HG02623 (cell line): ENCODE results near the gene IFT80.
"Not testable (repeated sequence)": the region's sequence is repeated elsewhere in the genome, so short reads cannot be mapped to it uniquely, and the experiment has no call there.

Experiments used
- ATAC-seq: cut with Tn5 transposase; IDR thresholded peaks from one replicate; pipeline ENCODE4 v1.9.1; 2021; ENCODE audit warnings: moderate library complexity; ENCODE audit not compliant: unreplicated experiment

Gene IFT80

GRCh38 chr3:160369784-160370183, 29.2 kb downstream of the IFT80 start:
- no peak for ATAC-seq

- no peak for ATAC-seq
These were observed 30.2 kb downstream of the IFT80 start for GRCh38 chr3:160368804-160369203.

GRCh38 chr3:160365869-160366522, 33.0 kb downstream of the IFT80 start:
- no peak for ATAC-seq

DNA sequence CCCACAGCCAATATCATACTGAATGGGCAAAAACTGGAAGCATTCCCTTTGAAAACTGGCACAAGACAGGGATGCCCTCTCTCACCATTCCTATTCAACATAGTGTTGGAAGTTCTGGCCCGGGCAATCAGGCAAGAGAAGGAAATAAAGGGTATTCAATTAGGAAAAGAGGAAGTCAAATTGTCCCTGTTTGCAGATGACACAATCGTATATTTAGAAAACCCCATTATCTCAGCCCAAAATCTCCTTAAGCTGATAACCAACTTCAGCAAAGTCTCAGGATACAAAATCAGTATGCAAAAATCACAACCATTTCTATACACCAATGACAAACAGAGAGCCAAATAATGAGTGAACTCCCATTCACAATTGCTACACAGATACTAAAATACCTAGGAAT, 36.1 kb downstream of the IFT80 start:
- not testable (repeated sequence) for ATAC-seq

DNA sequence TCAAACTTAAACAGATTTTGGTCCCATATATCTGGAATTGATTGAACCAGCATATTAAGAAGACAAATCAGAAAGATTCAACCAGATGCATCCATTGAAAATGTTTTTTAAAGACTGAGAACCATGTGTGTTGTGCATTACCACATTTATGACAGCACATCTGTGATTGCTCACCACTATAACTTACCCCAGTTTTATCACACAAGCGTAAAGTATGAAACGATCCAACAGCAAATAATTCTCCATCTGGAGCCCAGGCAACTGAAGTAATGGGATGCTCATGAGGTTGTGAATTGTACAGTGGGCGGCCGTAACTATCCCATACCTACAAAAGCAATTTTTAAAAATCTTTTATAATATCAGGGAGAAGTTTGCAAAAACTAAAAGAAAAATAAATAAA, 43.2 kb downstream of the IFT80 start:
- no peak for ATAC-seq

GRCh38 chr3:160346511-160346910, 52.5 kb downstream of the IFT80 start:
- ATAC-seq: no peak

DNA sequence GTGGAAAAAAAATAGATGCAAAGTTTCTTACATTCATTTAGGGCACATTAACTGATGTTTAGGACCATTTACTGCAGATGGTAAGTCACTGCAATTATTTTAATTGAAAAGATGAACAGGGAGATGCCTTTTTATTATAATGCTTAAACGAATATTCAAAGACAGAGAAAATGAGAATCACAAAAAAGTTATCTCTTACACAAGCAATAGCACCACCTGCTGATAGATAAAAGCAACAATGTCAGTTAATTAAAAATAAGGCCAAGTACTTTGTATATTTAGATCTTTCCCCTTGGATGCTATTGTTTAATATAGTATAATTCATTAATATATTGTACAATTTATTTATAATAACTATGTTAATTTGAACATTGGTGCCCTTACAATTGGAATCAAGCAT, 55.9 kb downstream of the IFT80 start:
- no peak for ATAC-seq

DNA sequence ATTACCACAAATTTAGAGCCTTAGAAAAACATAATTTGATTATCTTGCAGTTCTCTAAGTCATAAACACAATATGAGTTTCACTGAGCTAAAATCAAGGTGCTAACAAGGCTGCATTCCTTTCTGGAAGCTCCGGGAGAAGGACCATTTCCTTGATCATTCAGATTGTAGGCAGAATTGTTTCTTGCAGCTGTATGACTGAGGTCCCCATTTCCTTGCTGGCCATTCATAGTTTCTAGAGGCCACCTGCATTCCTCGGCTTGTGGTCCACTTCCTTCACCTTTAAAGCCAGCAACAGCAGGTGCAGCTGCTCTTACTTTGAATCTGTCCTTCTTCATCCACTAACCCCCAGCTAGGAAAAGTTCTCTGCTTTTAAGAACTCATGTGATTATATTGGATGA, 58.7 kb downstream of the IFT80 start:
- ATAC-seq: no peak

- ATAC-seq: no peak
These were observed 67.7 kb downstream of the IFT80 start for GRCh38 chr3:160331127-160331937.

GRCh38 chr3:160330690-160331089, 68.3 kb downstream of the IFT80 start:
- no peak for ATAC-seq

GRCh38 chr3:160330109-160330508, 68.9 kb downstream of the IFT80 start:
- no peak for ATAC-seq

DNA sequence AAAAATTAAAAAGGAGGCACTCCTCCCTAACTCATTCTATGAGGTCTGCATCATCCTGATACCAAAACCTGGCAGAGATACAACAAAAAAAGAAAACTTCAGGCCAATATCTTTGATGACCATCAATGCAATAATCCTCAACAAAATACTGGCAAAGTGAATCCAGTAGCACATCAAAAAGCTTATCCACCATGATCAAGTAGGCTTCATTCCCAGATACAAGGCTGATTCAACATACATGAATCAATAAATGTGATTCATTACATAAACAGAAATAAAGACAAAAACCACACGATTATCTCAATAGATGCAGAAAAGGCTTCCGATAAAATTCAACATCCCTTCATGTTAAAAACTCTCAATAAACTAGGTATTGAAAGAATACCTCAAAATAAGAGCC, 72.7 kb downstream of the IFT80 start:
- not testable (repeated sequence) for ATAC-seq

DNA sequence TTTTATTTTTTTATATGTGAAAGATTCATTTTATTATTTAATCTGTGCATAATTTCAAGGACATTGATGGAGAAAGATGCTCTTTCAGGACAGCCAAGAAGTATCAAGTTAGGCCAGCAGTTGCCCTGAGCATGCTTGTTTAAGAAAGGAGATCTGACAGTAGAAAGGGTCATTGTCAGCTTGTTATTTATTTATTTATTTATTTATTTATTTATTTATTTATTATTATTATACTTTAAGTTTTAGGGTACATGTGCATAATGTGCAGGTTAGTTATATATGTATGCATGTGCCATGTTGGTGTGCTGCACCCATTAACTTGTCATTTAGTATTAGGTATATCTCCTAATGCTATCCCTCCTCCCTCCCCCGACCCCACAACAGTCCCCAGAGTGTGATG, 77.2 kb downstream of the IFT80 start:
- ATAC-seq: not testable (repeated sequence)

DNA sequence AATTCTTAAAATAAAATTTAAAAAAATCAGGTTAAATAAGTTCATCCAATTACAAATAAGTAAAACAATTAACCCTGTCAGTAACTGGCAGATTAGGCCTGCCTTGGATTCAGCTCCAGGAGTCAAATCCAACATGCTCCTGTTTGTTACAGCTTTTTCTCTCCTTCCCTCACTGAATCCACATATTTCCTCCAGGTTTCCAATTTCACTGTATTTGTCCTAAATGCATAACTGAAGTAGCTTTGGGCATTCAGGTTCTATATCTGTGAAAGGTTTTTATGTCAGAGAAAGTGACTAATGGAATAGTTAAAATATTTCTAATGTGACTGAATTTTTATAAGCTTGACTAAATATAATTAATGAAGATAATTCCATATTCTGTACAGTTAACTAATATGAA, 79.7 kb downstream of the IFT80 start:
- no peak for ATAC-seq

DNA sequence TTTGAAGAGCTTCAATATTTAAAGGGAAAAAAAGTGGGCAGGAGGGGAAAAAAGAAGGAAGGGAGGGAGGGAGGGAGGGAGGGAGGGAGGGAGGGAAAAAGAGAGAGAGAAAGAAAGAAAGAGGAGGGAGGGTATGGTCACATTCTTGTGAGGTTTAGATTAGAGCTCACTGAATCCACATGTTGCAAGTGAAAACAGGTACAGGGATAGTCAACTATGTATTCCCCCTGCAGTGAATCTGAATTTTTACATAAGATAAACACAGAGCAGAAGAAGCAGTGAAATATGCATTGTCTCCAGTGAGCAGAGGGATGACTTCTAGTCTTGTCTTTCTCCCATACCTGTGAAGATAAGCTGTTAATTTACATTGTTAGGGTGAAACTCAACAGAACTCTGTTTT, 84.0 kb downstream of the IFT80 start:
- no peak for ATAC-seq

- ATAC-seq: no peak
These were observed 86.9 kb downstream of the IFT80 start for GRCh38 chr3:160312014-160312624.

- ATAC-seq: no peak
These were observed 96.2 kb downstream of the IFT80 start for GRCh38 chr3:160302806-160303205.

- no peak for ATAC-seq
These were observed 102.4 kb downstream of the IFT80 start for GRCh38 chr3:160296591-160296990.

DNA sequence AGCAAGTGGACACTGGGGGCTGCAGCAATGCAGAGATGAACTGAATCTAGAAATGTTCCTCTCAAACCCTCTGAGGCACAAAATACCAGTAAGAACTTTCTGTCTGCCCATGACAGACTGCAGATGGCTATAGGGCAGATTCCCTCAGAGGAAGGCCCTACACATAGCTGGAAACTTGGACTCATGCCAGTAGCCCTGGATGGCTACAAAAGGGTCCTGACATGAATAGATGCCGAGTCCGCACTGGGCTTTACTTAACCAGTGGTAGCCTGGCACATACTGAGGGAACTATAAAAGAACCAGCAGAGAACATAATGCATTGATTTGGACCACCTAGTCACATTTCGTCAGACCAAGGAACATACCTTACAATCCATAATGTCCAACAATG, 107.1 kb downstream of the IFT80 start:
- ATAC-seq: no peak

DNA sequence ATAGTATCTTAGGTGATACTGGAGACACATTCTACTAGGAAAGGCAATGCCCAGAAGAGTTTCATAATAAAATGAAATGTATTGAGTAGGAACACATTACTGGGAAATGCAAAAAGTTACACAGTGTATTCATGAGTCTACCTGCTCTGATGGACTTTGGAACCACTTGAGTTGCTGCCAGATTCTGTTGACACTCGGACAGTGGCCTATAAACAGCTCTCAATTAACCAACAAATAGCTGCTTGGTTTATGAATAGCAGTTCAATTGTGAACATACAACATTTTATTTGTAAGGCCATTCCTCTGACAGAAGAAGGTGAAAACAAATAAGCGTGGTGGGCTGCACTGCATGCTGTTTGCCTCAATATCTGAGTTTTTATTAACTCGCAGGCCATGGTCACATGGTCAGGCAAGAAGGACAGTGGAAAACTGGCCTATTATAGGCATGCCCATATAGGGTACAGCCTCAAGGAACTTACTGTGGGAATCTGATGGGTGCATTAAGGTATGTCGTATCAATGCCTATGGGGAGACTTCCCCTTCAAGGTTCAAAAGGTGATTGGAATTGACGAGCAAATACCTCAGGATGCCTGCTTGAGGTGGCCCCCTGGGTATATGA, 107.6 kb downstream of the IFT80 start:
- no peak for ATAC-seq

- no peak for ATAC-seq
These were observed 111.4 kb downstream of the IFT80 start for GRCh38 chr3:160287666-160288065.

DNA sequence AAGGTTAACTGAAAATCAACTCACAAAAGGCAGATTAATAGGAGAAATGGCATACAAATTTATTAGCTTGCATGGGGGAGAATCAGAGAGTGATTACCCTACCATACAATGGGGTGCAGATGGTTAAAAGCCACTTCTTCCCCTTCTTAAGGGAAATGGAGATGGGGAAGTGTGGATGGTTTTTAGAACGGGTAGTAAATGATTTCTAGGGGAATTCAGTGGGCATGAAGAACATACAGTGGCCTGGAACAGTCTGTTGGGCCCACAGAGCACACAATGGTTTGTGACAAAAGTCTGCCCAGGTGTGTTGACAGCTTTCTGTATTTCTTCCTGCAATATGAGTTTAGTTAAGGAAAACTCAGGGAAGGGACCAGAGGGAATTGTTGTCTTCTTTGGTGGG, 112.8 kb downstream of the IFT80 start:
- ATAC-seq: no peak
